ENCODE measurements around the gene RPS18. TPM values are rescaled to one million over a fixed set of nuclear protein-coding genes. Genes with fewer than 3 reads are reported as not detected.

The RPS18 gene
- polyA plus RNA-seq, 1 experiment: 5,380 TPM

- no peaks in the 10 kb centered on the region for H3K27me3 ChIP-seq (ENCODE audit: control insufficient read depth, insufficient read depth, low read length)
- no peak overlapping the region for H3K27ac ChIP-seq (ENCODE audit: low read depth, low read length)
- ChIA-PET POLR2A (interaction anchor here (1.0 kb wide), 1 partner anchor 9 kb away, joined by 3 read pairs; no protein-coding TSS in a partner anchor), CTCF (interaction anchor here (0.6 to 2.6 kb wide), 4 partner anchors 9 to 100 kb away, joined by 3 to 11 read pairs (median 6); partner anchors contain the start of gene RGL2)
- no peak for DNase-seq (ENCODE audit: low read depth, low spot score)
- H3K9me3 ChIP-seq (ENCODE audit: control insufficient read depth, insufficient read depth, low read length): no peaks in the 10 kb centered on the region
- peak overlapping the region; percentile 89 for H3K4me3 ChIP-seq (ENCODE audit: low read depth, low read length)
- TF ChIP-seq, protein P1, sequence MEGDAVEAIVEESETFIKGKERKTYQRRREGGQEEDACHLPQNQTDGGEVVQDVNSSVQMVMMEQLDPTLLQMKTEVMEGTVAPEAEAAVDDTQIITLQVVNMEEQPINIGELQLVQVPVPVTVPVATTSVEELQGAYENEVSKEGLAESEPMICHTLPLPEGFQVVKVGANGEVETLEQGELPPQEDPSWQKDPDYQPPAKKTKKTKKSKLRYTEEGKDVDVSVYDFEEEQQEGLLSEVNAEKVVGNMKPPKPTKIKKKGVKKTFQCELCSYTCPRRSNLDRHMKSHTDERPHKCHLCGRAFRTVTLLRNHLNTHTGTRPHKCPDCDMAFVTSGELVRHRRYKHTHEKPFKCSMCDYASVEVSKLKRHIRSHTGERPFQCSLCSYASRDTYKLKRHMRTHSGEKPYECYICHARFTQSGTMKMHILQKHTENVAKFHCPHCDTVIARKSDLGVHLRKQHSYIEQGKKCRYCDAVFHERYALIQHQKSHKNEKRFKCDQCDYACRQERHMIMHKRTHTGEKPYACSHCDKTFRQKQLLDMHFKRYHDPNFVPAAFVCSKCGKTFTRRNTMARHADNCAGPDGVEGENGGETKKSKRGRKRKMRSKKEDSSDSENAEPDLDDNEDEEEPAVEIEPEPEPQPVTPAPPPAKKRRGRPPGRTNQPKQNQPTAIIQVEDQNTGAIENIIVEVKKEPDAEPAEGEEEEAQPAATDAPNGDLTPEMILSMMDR (IDR thresholded peaks at IDR 0.05; ENCODE audit: low read depth, low read length): no peak
Measured at GRCh38 chr6:33290459-33290858, 18.6 kb downstream of the RPS18 start.

GRCh38 chr6:33292996-33293682 lies 21.3 kb downstream of the RPS18 start:
- DNase-seq (ENCODE audit: low read depth, low spot score): no peak
- ChIA-PET CTCF (no interaction called here), POLR2A (no interaction called here)
- Histone ChIP-seq H3K27me3 (ENCODE audit: control insufficient read depth, insufficient read depth, low read length) (no peaks in the 10 kb centered on the region), H3K9me3 (ENCODE audit: control insufficient read depth, insufficient read depth, low read length) (no peaks in the 10 kb centered on the region), H3K27ac (ENCODE audit: low read depth, low read length) (no peak overlapping the region), H3K4me3 (ENCODE audit: low read depth, low read length) (no peak overlapping the region)
- TF ChIP-seq, protein P1 (IDR thresholded peaks at IDR 0.05; ENCODE audit: low read depth, low read length): no peak

- Histone ChIP-seq H3K27me3 (ENCODE audit: control insufficient read depth, insufficient read depth, low read length) (no peaks in the 10 kb centered on the region), H3K9me3 (ENCODE audit: control insufficient read depth, insufficient read depth, low read length) (no peaks in the 10 kb centered on the region; the same call in 1 of the 2 replicates), H3K27ac (ENCODE audit: low read depth, low read length) (no peak overlapping the region), H3K4me3 (ENCODE audit: low read depth, low read length) (no peak overlapping the region)
- TF ChIP-seq, protein P1 (IDR thresholded peaks at IDR 0.05; ENCODE audit: low read depth, low read length): no peak
- POLR2A ChIA-PET: no interaction called here
- no peak for DNase-seq (ENCODE audit: low read depth, low spot score)
- CTCF ChIA-PET: no interaction called here
Measured at GRCh38 chr6:33294086-33294823, 22.4 kb downstream of the RPS18 start.

GRCh38 chr6:33295621-33296369 lies 23.9 kb downstream of the RPS18 start:
- Histone ChIP-seq H3K9me3 (ENCODE audit: control insufficient read depth, insufficient read depth, low read length) (no peaks in the 10 kb centered on the region; the same call in 1 of the 2 replicates), H3K4me3 (ENCODE audit: low read depth, low read length) (no peak overlapping the region), H3K27ac (ENCODE audit: low read depth, low read length) (no peak overlapping the region), H3K27me3 (ENCODE audit: control insufficient read depth, insufficient read depth, low read length) (no peaks in the 10 kb centered on the region)
- TF ChIP-seq, protein P1 (IDR thresholded peaks at IDR 0.05; ENCODE audit: low read depth, low read length): no peak
- POLR2A ChIA-PET: no interaction called here
- no peak for DNase-seq (ENCODE audit: low read depth, low spot score)
- CTCF ChIA-PET: no interaction called here

All from AG04450 (cell line).